Lower leg skin (tissue), 4 donors: ENCODE measurements around the gene ACOT12. TPM values are rescaled to one million over a fixed set of nuclear protein-coding genes. Genes with fewer than 3 reads are reported as not detected.

Experiments
- DNase-seq, 2 donors: peaks; one replicate each; pipeline ENCODE4 v3.0.0-alpha.2; 2019; ENCODE audit warnings: low spot score in 2 of 2
- H3K4me3 ChIP-seq: fragments of 200-600 bp; sonication (generic); 2 replicates; pipeline ENCODE4 v1.5.1; 2017; ENCODE audit warnings: mild to moderate bottlenecking, low read depth; ENCODE audit not compliant: poor library complexity, severe bottlenecking
- CTCF ChIP-seq, 3 donors: fragments of 450-650 bp; IDR thresholded peaks; one replicate each; pipeline ENCODE4 v1.5.1; 2016; ENCODE audit warnings: antibody characterized with exemption in 3 of 3, mild to moderate bottlenecking in 3 of 3, moderate library complexity in 2 of 3
- POLR2A ChIP-seq, 2 donors: fragments of 450-650 bp; IDR thresholded peaks; one replicate each; pipeline ENCODE4 v1.6.1; 2016 to 2017; ENCODE audit warnings: antibody characterized with exemption in 2 of 2, mild to moderate bottlenecking in 1 of 2, moderate library complexity in 1 of 2
- WGBS, 2 donors: methylation state at CpG; one replicate each; pipeline ENCODE4 v1.1.5; 2018; 5-methylcytosine and 5-hydroxymethylcytosine counted together
- intact Hi-C: fragments of 100-400 bp; cut with DNase I; formaldehyde crosslinking; loops from one replicate; pipeline ENCODE4 v1.15.0; 2023; ENCODE audit warnings: low total_unique reads
- total RNA-seq, 4 donors: library from RNA; depleted of rRNA; stranded (reverse); fragments of >200 nt; gene quantifications; one replicate each; pipeline ENCODE4 v1.1.0, GENCODE V29; 2016

The ACOT12 gene
- total RNA-seq, 4 donors from 2014 or later: 1.1 TPM; not detected in 3

GRCh38 chr5:81288021-81288433 lies 105.9 kb downstream of the ACOT12 start:
- DNase-seq: no peak
- intact Hi-C loops: no loop called here
- 47 to 50% methylated on average over 4 of the region's 4 CpGs for WGBS, 2 donors
- no peak overlapping the region for H3K4me3 ChIP-seq
- TF ChIP-seq POLR2A (IDR thresholded peaks at IDR 0.05) (no peak), CTCF (IDR thresholded peaks at IDR 0.05) (no peak)

- no peak for DNase-seq
- 60 to 70% methylated on average over 3 of the region's 3 CpGs for WGBS, 2 donors
These were observed 107.8 kb downstream of the ACOT12 start for GRCh38 chr5:81286059-81286617.

GRCh38 chr5:81283976-81284375 lies 110.0 kb downstream of the ACOT12 start:
- no peak for DNase-seq

More at GRCh38 chr5:81286059-81286617, 107.8 kb downstream of the ACOT12 start:
- H3K4me3 ChIP-seq: no peak overlapping the region
- TF ChIP-seq POLR2A (IDR thresholded peaks at IDR 0.05) (no peak), CTCF (IDR thresholded peaks at IDR 0.05) (no peak)
- intact Hi-C loops: no loop called here

More at GRCh38 chr5:81283976-81284375, 110.0 kb downstream of the ACOT12 start:
- intact Hi-C loops: no loop called here
- 75 to 80% methylated on average over 1 of the region's 1 CpG for WGBS, 2 donors
- no peak overlapping the region for H3K4me3 ChIP-seq
- TF ChIP-seq POLR2A (IDR thresholded peaks at IDR 0.05) (no peak), CTCF (IDR thresholded peaks at IDR 0.05) (no peak)

Other genes with a start within 250 kb of the ACOT12 start
- gene CKMT2, start 160.8 kb downstream of the ACOT12 start, total RNA-seq: 10 to 100 TPM in 1 of 4 donors, 1 to 10 TPM in 3; 4.0 to 19.7 (median 7.8) TPM
- gene ZCCHC9, start 92.5 kb downstream of the ACOT12 start, total RNA-seq: 10 to 100 TPM; 12.6 to 23.0 (median 21.2) TPM